HG03280 (cell line): ENCODE results near the gene CALML5.

Experiments
- ATAC-seq: cut with Tn5 transposase; IDR thresholded peaks from one replicate; pipeline ENCODE4 v1.9.1; 2021; ENCODE audit warnings: mild to moderate bottlenecking, moderate library complexity; ENCODE audit not compliant: unreplicated experiment

CALML5 gene, protein sequence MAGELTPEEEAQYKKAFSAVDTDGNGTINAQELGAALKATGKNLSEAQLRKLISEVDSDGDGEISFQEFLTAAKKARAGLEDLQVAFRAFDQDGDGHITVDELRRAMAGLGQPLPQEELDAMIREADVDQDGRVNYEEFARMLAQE

DNA sequence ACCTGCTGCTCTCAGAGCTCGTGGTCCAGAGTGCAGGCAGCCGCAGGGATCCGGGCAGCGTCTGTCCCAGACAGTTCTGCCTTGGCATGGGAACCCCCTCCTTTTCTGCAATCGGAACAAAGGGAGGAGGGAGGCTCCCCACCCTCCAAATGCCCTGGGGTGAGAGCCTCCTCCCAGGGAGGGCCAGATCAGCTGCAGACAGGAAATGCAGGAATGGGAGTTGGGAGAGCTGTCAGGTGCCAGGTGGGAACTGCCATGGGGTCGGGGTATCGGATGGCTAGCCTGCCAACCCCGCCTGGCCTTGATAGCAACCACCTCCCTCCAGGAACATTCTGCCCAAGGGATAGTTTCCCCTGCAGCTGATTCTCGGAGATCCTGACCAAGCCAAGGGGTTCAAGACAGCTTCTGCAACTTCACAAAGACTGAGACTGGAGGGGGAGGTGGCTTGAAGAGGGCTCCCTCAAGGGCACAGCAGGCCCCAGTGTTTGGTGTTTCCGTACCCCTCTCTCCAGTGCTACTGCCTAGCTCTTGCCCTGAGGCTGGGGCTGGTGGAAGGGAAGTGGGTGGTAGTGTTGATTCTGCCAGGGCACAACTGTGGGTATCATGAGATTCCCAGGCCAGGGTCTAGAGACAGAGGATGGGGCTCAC, at the start of gene CALML5:
TSS of gene CALML5 (minus strand) at position 78 of the 648 bp plus-strand sequence. CDS start 132 bp downstream, outside the sequence.
- no peak for ATAC-seq

DNA sequence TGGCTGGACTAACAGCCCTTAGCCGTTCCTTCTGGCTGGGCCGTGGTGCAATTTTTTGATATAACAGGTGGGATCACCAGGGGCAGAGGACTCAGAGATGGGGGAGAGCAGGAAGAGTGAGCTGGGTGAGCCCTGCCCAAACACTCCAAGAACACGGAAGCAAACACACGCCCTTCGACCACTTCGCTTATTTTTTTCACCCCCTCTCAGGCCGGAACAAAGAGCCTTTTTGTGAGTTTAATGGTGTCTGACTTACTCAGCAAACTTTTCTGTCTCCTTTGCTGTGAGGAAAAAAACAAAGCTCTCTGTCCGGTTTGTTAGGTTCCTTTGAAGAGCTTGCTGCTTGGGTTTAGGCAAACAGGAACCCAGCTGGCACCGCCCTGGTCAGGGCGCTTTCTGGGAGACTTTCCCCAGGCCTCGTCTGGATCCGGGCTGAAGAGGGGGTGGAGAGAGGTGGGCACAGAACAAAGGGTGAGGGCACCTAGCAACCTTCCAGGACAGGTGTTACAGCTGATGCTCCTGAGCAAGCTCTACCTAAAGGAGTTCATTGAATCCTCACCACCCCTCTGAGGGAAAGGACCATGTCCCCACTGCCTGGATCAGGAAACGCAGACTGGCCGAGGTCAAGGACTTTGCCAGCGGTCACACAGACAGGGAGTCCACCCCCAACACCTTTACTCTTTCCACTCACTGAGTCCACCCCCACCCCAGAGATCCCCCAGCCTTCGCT, 48.7 kb upstream of the CALML5 start:
- ATAC-seq, result no peak

DNA sequence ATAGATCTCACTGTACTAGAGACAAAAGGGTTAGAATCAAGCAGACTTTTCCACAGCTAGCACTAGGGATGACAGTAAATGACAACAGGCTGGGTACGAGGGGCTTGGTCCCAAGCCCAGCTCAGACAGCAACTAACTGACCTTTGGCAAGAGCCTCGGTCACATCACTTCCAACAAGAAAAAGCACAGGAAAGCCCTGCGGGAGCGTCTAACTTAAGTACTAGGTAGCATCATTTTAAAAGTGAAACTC, 48.2 kb upstream of the CALML5 start:
- ATAC-seq, result no peak

DNA sequence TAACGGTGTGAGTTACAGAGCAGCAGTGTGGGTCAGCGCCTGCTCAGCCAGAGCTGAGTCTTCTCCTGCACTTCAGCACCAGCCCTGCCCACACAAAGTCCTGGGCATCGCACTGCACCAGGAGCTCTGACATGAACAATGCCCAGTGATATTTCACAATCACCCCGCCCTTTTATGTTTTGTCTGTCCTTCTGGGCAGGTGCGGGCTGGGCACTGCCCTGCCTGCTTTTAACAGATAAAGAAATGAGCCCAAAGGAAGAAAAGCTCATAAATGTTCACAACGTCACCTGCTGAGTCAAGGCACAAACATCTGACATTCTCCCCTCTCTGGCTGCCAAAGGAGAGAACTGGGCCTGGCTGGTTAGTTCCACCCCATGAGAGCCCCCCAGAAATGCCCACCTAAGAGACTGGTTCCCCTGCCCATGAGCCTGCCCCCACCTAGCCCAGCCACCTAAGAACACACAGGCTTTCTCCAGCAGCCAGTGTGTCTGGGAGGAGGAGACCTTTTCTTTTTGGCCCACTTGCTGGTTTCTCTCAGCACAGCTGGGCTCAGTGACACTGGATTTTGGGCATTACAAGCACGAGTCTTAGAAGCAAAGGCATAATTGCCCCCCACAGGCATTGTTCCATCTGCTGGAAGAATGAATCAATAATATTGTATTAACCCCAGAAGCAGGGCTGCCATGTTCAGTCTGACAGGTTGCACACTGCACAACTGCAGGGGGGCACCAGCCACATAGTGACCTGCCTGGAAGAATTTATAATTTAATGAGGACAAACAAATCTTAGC, 47.7 kb upstream of the CALML5 start:
- ATAC-seq, result no peak

DNA sequence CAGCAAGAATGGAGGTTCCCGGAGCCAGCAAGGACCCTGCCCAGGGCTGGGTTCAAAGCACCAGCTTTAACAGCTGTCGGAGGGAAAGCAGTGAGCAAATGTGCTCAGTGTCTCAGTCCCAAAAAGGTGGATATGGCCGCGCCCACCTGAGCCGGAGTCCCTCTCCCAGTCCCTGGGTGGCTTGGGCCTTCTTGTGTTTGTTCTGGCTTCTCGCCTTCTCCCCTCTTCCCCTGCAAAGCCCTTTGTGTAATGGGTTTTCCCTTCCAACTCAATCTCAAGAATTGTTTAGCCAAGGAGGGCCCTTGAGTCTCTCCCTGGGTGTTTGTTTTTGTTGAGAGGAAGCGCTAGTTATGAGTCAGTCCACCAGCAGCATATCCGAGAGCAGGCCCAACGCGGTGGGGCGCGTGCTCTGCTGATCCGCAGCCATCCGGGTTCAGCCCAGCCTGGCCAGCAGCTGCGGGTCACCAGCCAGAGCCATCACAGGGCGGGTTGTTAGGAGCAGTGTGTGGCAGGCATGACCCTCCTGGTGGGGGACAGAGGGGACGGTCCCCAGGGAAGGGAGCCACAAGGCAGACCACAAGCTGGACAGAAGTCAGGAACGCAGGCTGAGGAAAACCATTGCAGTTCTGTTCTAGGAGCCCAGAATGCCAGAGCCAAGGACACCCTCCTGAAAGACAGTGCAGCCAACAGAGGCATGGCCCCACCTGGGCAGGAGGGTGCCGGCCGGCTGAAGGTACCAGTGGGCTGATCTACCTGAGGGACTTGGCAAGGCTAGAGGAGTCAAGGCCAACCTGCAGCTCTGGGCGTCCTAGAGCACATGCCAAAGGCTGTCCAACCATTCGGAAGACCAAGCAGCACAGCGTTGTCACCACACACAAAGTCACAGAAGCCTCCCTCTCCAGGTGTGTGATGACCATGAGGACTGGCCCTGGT, 46.7 kb upstream of the CALML5 start:
- ATAC-seq, result no peak

DNA sequence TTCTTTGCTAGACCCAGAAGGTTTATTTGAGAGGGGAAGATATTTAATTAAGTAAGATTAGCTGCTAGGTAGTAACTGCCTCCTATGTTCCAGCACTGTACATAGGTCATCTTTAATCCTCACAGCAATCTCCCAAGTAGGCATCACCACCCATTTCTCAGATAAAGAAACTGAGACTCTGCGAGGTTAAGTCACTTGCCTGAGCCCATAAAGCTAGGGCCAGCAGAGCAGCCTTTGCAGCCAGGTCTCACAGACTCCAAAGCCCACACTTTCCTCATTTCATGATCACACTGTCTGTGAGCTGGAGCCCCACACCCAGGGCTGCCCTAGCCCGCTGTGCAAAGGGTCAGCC, 46.0 kb upstream of the CALML5 start:
- no peak for ATAC-seq

DNA sequence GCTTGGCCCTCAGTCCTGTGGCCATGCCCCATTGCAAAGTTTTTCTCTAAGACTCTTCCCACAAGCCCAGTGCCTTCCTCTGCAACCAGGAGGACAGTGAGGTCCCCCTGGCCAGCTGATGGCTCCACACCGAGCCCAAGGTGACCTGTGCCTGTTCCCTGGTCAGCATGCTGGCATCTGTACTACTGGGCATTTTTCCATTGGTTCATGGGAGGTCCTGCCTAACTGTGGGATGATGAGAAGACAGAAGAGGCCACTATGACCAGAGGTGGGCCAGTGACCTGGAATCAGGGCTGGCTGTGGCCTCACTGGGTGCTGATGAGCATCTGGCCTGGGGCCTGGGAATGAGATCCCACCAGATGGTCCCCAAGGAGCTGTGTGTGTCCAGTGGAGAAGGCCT, 45.6 kb upstream of the CALML5 start:
- no peak for ATAC-seq

DNA sequence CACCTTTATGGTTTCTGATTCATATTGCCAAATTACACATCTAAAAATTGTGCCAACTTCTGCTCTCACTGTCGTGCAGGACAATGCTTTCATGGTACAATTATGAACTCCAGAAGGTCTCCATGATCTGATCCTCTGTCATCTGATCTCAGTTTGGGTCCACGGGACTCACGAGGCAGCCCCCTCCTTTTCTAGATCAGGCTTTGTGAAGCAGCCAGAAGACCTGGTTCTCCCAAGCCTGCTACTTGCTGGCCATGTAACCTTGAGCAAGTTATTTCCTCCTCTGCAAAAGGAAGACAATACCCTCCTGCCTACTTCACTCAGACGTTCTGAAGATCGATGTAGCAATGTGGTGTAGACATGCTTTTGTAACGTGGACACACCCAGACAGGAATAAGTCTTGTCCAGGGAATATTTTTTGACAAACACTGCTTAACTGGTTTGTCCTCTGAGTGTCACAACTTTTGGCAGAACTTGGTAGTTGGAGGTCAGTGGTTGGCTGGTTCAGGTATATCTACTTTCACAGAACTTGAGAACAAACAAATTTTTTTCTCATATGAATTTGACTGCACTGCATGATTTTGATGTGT, 44.9 kb upstream of the CALML5 start:
- ATAC-seq, result no peak

DNA sequence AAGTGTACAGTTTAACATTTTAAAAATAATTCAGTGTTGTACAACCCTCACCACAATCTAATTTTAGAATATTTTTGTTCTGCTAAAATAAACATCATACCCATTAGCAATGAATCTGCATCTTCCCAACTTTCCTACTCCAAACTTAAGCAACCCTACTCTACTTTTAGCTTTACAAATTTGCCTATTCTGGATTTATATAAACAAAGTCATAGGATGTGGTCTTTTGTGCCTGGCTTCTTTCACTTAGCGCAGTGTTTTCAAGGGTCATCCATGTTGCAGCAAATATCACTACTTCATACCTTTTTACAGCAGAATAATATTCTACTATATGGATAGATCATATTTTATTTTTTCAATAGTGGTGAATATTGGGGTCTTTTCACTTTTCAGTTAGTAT, 44.3 kb upstream of the CALML5 start:
- no peak for ATAC-seq

DNA sequence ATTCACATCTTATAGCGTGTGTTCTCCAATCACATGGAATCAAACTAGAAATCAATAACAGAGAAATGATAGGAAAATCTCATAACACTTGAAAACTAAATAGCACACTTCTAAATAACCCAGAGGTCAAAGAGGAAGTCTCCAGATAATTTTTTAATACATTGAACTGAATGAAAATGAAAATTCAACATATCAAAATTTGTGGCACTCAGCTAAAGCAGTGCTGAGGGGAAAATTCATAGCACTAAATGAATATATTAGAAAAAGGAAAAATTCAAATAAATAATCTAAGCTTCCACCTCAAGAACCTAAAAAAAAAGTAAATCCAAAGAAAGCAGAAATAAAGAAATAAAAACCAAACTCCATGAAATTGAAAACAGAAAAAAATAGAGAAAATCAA, 42.7 kb upstream of the CALML5 start:
- no peak for ATAC-seq

DNA sequence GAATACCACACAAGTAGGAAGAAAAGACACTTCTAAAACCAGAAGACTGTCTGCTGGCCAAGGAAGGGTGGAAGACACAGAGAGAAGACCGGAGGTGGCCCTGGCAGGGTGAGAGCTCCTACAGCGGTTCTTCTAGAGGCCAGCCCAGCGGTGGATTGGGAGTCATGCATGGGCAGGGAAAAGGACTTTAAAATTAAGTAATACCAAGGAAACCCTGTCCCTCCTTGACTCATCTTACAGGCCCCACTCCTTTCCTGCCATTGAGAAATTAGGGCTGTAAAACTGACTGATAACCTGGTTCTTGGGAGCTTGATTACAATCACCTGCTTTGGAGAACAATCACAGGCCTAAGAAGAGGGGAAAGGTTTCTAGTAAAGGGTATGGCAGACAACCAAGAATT, 41.5 kb upstream of the CALML5 start:
- ATAC-seq, result no peak

DNA sequence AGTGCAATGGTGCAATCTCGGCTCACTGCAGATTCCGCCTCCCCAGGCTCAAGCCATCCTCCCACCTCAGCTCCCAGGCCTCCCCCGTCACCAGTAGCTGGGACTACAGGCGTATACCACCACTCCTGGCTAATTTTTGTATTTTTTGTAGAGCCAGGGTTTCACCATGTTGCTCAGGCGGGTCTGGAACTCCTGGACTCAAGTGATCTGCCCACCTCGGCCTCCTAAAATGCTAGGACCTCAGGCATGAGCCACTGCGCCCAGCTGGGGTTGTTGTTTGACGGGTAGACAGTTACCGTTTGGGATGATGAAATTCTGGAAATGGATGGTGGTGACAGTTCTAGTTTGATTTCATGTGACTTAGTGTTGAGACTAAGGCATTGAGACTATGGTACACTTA, 40.7 kb upstream of the CALML5 start:
- no peak for ATAC-seq

DNA sequence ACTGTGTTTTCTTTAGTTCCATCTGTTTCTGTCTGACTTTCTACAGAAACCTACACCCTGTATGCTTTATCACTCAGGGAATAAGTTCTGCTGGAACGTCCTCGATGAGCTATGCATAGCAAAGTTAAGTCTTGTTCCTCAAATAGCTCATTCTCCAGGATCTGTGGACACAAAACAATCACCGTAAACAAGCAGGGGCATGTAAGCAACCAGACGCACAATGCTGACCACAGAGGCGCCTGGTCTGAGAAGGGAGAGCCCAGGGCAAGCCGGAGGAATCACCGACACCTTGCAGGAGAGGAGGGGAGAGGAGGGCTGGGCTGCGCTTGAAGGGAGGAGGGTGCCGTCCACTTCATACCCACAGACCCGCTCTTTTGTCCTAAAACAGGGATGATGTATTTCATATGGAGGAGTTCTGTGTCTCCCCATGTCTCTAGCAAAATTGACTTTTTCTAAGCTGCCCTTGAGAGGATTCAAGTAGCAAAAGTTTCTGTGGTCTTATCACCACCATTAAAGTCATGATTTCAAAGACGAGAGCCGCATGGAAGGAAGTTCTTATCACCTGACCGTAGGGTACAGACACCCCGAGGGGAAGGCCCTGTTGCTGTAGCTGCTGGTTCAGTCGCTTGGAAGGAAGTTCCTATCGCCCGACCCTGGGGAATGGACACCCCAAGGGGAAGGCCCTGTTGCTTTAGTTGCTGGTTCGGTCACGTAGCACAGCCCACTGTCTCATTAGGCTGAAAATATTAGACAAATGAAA, 39.7 kb upstream of the CALML5 start:
- no peak for ATAC-seq

DNA sequence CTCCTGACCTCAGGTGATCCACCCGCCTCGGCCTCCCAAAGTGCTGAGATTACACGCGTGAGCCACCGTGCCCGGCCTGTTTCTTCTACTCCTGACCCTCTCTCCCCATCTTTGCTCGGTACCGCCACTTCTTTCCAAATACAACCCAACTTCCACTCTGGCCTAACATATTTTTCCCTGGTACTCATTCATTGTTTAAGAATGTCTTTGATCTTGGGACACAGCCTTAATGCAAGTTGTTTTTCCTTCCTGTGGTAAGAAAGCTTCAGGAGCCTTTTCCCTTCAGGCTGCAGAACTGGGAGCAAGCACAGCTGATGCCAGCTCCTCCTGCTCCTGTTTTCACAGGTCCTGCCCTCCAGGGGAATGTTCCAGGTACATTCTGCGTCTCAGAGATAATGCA, 39.1 kb upstream of the CALML5 start:
- ATAC-seq, result no peak

DNA sequence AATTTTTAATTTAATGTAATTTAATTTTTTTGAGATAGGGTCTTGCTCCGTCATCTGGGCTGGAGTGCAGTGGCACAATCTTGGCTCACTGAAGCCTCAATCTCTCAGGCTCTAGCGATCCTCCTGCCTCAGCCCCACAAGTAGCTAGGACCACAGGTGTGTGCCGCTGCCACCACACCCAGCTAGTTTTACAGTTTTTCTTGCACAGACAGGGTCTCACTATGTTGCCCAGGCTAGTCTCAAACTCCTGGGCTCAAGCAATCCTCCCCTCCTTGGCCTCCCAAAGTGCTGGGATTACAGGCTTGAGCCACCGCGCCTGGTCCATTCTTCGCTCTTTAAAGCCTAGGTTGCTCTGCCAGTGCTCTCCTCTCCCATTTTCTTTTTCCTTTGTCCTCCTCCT, 38.3 kb upstream of the CALML5 start:
- no peak for ATAC-seq

DNA sequence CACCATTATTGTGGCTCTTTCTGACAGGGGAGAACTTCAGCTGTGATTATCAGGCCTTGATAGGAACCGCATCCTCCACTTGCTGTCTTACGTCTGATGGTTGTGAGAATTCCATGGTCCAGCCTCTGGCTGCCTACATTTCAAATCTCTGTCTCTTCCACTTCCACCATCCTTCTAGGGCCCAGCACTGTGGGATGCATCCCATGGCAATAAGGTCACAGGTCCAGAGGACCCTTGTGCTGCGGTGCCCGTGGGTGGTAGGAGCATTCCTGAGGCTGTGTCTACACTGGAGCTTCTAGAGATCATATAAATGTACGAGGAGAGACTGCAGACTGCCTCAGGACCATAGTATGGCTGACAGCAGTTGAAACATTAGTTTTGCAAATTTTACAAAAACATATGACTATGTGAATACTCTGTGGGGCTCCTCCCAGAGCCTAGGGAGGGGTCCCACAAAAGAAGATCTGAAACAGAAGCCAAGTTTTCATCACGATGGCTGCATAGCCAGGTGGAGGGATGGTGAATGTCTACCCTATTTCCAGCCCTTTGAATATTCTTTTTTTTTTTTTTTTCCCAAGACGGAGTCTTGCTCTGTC, 37.2 kb upstream of the CALML5 start:
- ATAC-seq, result no peak

DNA sequence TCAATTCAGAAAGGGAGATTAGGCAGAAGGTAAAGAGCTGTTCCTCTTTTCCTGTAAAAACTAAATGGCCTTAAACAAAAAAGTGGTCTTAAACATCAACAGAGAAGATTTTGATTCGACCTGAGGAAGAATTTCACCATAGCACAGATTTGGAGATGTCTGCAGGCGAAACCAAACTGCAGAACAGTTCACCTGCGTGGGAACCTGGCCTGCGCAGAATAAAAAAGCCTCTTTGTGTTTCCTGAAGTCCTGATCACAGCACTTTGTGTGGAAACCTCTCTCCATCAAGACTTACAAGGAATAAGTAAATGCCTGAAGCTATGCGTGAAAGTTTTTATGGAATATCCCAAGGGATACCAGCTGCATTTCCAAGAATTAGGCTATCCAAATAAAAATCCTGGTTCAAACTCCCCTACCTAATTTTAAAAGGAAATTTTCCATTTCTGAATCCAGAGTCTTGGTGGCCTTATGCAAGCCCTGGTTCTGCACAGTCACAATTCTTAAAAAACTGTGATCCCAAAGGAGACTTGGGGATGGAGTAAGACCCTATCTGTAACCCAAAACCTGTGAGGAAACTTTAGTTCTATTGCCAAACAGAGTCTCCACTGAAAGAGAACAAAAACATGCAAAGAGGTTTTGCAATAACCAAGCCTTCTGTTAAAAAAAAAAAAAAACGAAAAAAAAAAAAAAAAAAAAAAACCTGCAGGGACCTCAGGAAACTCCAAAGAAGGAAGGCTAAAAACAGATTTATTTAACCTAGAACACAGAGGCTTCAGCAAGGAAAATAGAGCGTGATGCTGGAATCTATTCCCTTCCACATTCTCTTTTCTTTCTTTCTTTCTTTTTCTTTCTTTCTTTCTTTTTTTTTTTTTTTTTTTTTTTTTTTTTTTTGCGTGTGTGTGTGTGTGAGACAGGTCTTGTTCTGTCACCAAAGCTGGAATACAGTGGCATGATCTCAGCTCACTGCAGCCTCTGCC, 35.8 kb upstream of the CALML5 start:
- no peak for ATAC-seq
